Endothelial cell (in vitro differentiated cells): Measurements from ENCODE around the gene TFAP2D. TPM values are rescaled to one million over a fixed set of nuclear protein-coding genes. Genes with fewer than 3 reads are reported as not detected.

Experiments used
- DNase-seq: peaks from one replicate; pipeline ENCODE4 v3.0.0; 2021; ENCODE audit warnings: low spot score
- H3K27ac Mint-ChIP-seq: one replicate; pipeline ENCODE4 v1.8.0; 2021; ENCODE audit warnings: mixed read lengths, inconsistent platforms; ENCODE audit not compliant: unreplicated experiment
- H3K27me3 Mint-ChIP-seq: one replicate; pipeline ENCODE4 v1.8.0; 2021; ENCODE audit warnings: mild to moderate bottlenecking, moderate library complexity, mixed read lengths, inconsistent platforms; ENCODE audit not compliant: unreplicated experiment
- H3K36me3 Mint-ChIP-seq: one replicate; pipeline ENCODE4 v1.8.0; 2021; ENCODE audit warnings: mild to moderate bottlenecking, low read depth, mixed read lengths, inconsistent platforms; ENCODE audit not compliant: unreplicated experiment
- H3K4me1 Mint-ChIP-seq: one replicate; pipeline ENCODE4 v1.8.0; 2021; ENCODE audit warnings: mild to moderate bottlenecking, mixed read lengths, inconsistent platforms; ENCODE audit not compliant: unreplicated experiment
- H3K4me3 Mint-ChIP-seq: one replicate; pipeline ENCODE4 v1.8.0; 2021; ENCODE audit warnings: mild to moderate bottlenecking, mixed read lengths, inconsistent platforms; ENCODE audit not compliant: unreplicated experiment
- H3K9me3 Mint-ChIP-seq: one replicate; pipeline ENCODE4 v1.8.0; 2021; ENCODE audit warnings: mixed read lengths, inconsistent platforms; ENCODE audit not compliant: unreplicated experiment
- CTCF ChIP-seq: fragments of 200-600 bp; sonication (generic); IDR thresholded peaks from one replicate; pipeline ENCODE4 v1.5.0; 2021; ENCODE audit warnings: antibody characterized with exemption; ENCODE audit not compliant: unreplicated experiment
- total RNA-seq: library from RNA; stranded (reverse); fragmentation: NEBNext Ultra II Directional; extraction: Animal tissue kit (Norgen Biotek cat#: 25700); gene quantifications from one replicate; pipeline ENCODE4 v1.2.1, GENCODE V29; 2021; ENCODE audit not compliant: unreplicated experiment

Gene TFAP2D
- total RNA-seq, 1 donor from 2014 or later: 0.31 TPM

- TF ChIP-seq CTCF: no peak
- DNase-seq: no peak
- Mint-ChIP-seq H3K27me3 (no peaks in the 10 kb centered on the region), H3K4me1 (peaks cover 15% of the 10 kb centered on the region), H3K4me3 (no peak overlapping the region), H3K27ac (no peak overlapping the region), H3K9me3 (no peaks in the 10 kb centered on the region), H3K36me3 (no peaks in the 10 kb centered on the region)
Observed at GRCh38 chr6:50780382-50780781, 67.1 kb downstream of the TFAP2D start.

GRCh38 chr6:50785921-50786320 is 72.6 kb downstream of the TFAP2D start:
- H3K4me3 Mint-ChIP-seq: no peak overlapping the region
- no peak overlapping the region for H3K27ac Mint-ChIP-seq
- peaks cover 3% of the 10 kb centered on the region for H3K4me1 Mint-ChIP-seq
- no peak for DNase-seq
- no peak for TF ChIP-seq CTCF
- no peaks in the 10 kb centered on the region for H3K27me3 Mint-ChIP-seq
- no peaks in the 10 kb centered on the region for H3K36me3 Mint-ChIP-seq
- no peaks in the 10 kb centered on the region for H3K9me3 Mint-ChIP-seq

GRCh38 chr6:50791900-50792508 is 78.7 kb downstream of the TFAP2D start:
- no peaks in the 10 kb centered on the region for H3K27me3 Mint-ChIP-seq
- no peaks in the 10 kb centered on the region for H3K9me3 Mint-ChIP-seq

GRCh38 chr6:50792771-50793170 is 79.4 kb downstream of the TFAP2D start:
- H3K36me3 Mint-ChIP-seq: no peaks in the 10 kb centered on the region
- no peaks in the 10 kb centered on the region for H3K27me3 Mint-ChIP-seq
- no peak overlapping the region for H3K4me3 Mint-ChIP-seq
- H3K4me1 Mint-ChIP-seq: peaks cover under 1% of the 10 kb centered on the region
- no peak overlapping the region for H3K27ac Mint-ChIP-seq
- no peak for DNase-seq
- no peaks in the 10 kb centered on the region for H3K9me3 Mint-ChIP-seq
- TF ChIP-seq CTCF: no peak

More at GRCh38 chr6:50791900-50792508, 78.7 kb downstream of the TFAP2D start:
- TF ChIP-seq CTCF: peak; percentile 77
- Mint-ChIP-seq H3K36me3 (no peaks in the 10 kb centered on the region), H3K27ac (no peak overlapping the region), H3K4me1 (peaks cover 3% of the 10 kb centered on the region), H3K4me3 (no peak overlapping the region)
- DNase-seq: peak; percentile 42

GRCh38 chr6:50795574-50795973 is 82.2 kb downstream of the TFAP2D start:
- Mint-ChIP-seq H3K4me3 (no peak overlapping the region), H3K27me3 (no peaks in the 10 kb centered on the region), H3K9me3 (no peaks in the 10 kb centered on the region), H3K4me1 (no peaks in the 10 kb centered on the region), H3K36me3 (no peaks in the 10 kb centered on the region), H3K27ac (no peak overlapping the region)
- no peak for TF ChIP-seq CTCF
- DNase-seq: no peak
